ENCODE results near the gene WT1. TPM values are rescaled to one million over a fixed set of nuclear protein-coding genes. Genes with fewer than 3 reads are reported as not detected.

Gene WT1
- total RNA-seq, 1 donor from 2014 or later: not detected

DNA sequence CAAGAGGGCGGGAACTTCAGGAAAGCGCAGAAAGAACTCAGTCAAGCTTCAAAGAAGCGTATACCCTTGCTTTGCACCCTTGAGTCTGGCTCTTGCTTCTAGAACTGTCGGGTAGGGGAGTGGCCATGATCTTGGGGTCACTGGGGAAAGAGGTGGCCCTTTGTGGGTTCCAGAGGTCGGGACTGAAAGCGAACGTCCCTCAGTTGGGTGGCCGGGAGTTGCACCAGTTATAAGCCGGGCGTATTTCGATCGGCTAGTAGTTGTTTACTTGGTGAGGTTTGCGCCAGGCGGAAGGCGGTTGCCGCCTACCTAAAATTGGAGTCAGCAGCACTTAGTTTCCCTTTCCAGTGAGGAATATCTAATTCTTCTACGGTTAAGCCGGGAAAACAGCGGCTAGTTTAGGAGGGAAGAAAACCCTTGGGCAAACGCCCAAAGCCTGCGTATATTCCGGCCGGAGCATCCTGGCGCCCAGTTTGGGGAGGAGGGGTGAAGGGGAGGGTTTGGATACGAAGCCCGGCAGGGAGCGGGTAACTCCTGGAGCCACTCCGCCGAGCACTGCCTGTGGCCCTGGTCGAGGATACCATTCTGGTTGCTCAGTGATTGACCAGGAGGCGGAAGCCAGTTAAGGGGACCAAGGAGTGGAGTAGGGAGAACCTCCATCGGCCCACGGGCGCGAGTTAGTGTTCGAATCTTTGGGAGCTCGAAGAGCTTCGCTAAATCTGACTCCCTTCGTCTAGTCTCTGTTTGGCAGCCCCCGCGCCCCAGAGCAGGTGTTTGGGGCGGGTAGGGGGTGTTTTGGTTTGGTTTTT, 807 bp upstream of the WT1 start:
- H3K27ac Mint-ChIP-seq: no peak overlapping the region
- intact Hi-C loops (cut with micrococcal nuclease): loop anchor here (2.0 to 5.0 kb wide), 3 partner anchors 104 to 621 kb away; partner anchors contain the start of gene CCDC73
- peaks cover 81% of the 10 kb centered on the region for H3K27me3 Mint-ChIP-seq (ENCODE audit: low read depth)
- no peak overlapping the region for H3K4me3 Mint-ChIP-seq (ENCODE audit: low read depth)
- H3K9me3 Mint-ChIP-seq: no peaks in the 10 kb centered on the region
- H3K36me3 Mint-ChIP-seq (ENCODE audit: low read depth): peaks cover 3% of the 10 kb centered on the region
- DNase-seq (ENCODE audit: low spot score): no peak
- H3K4me1 Mint-ChIP-seq (ENCODE audit: low read depth): peaks cover 14% of the 10 kb centered on the region

- intact Hi-C loops (cut with micrococcal nuclease): loop anchor here (5.0 kb wide), 2 partner anchors 103 to 357 kb away; partner anchors contain the start of gene CCDC73
- no peaks in the 10 kb centered on the region for H3K9me3 Mint-ChIP-seq
- H3K4me3 Mint-ChIP-seq (ENCODE audit: low read depth): no peak overlapping the region
- no peak overlapping the region for H3K27ac Mint-ChIP-seq
- peaks cover 14% of the 10 kb centered on the region for H3K4me1 Mint-ChIP-seq (ENCODE audit: low read depth)
- H3K36me3 Mint-ChIP-seq (ENCODE audit: low read depth): peaks cover 5% of the 10 kb centered on the region
- DNase-seq (ENCODE audit: low spot score): no peak
- peaks cover 80% of the 10 kb centered on the region for H3K27me3 Mint-ChIP-seq (ENCODE audit: low read depth)
Observed at GRCh38 chr11:32435152-32435480, 223 bp downstream of the WT1 start.

DNA sequence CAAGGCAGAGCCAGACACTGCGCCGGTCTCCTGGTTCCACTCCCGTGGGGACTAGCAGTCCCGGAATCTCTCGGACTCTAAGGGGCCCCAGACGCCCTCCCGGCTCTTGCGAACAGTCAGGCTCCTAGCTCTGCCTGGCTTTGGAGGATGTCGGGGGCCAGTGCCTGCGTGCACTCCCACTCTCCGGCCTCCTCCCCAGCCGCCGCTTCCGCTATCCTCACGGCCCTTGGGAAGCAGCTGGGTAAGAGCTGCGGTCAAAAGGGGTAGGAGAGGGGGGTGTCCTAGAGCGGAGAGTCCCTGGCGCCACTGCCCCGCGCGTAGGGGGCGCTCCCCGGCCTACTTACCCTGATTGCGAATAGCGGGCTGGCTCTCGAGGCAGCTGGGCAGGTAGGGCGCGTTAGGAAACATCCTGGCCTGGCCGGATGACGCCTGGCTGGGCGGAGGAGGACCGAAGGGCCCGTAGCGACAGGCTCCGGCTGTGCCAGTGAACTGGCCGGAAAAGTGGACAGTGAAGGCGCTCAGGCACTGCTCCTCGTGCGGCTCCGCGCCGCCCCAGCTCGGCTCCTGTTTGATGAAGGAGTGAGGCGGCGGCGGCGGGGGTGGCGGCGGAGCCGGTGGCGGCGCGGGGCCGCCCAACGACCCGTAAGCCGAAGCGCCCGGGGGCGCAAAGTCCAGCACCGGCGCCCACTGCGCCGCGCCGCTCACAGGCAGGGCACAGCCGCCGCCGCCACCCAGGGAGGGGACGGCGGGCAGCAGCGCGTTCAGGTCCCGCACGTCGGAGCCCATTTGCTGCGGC, 785 bp downstream of the WT1 start:
- Mint-ChIP-seq H3K4me3 (ENCODE audit: low read depth) (no peak overlapping the region), H3K4me1 (ENCODE audit: low read depth) (peaks cover 14% of the 10 kb centered on the region)

GRCh38 chr11:32433914-32434355, 1.4 kb downstream of the WT1 start:
- Mint-ChIP-seq H3K27ac (no peak overlapping the region), H3K4me1 (ENCODE audit: low read depth) (peaks cover 14% of the 10 kb centered on the region), H3K36me3 (ENCODE audit: low read depth) (peaks cover 5% of the 10 kb centered on the region), H3K4me3 (ENCODE audit: low read depth) (no peak overlapping the region), H3K27me3 (ENCODE audit: low read depth) (peaks cover 83% of the 10 kb centered on the region), H3K9me3 (no peaks in the 10 kb centered on the region)
- intact Hi-C loops (cut with micrococcal nuclease): no loop called here
- no peak for DNase-seq (ENCODE audit: low spot score)

More for the DNA sequence above, 785 bp downstream of the WT1 start:
- Mint-ChIP-seq H3K36me3 (ENCODE audit: low read depth) (peaks cover 5% of the 10 kb centered on the region), H3K9me3 (no peaks in the 10 kb centered on the region), H3K27ac (no peak overlapping the region), H3K27me3 (ENCODE audit: low read depth) (peaks cover 80% of the 10 kb centered on the region)
- intact Hi-C loops (cut with micrococcal nuclease): loop anchor here (5.0 kb wide), 2 partner anchors 102 to 358 kb away; partner anchors contain the start of gene CCDC73
- no peak for DNase-seq (ENCODE audit: low spot score)

- no peak overlapping the region for H3K4me3 Mint-ChIP-seq (ENCODE audit: low read depth)
- intact Hi-C loops (cut with micrococcal nuclease): no loop called here
Observed at GRCh38 chr11:32433101-32433913, 2.0 kb downstream of the WT1 start.

GRCh38 chr11:32432565-32432964, 2.8 kb downstream of the WT1 start:
- no peaks in the 10 kb centered on the region for H3K9me3 Mint-ChIP-seq
- peaks cover 5% of the 10 kb centered on the region for H3K36me3 Mint-ChIP-seq (ENCODE audit: low read depth)
- H3K4me1 Mint-ChIP-seq (ENCODE audit: low read depth): peaks cover 17% of the 10 kb centered on the region
- intact Hi-C loops (cut with micrococcal nuclease): no loop called here
- H3K27me3 Mint-ChIP-seq (ENCODE audit: low read depth): peaks cover 85% of the 10 kb centered on the region
- no peak overlapping the region for H3K4me3 Mint-ChIP-seq (ENCODE audit: low read depth)
- DNase-seq (ENCODE audit: low spot score): no peak
- no peak overlapping the region for H3K27ac Mint-ChIP-seq

More at GRCh38 chr11:32433101-32433913, 2.0 kb downstream of the WT1 start:
- Mint-ChIP-seq H3K4me1 (ENCODE audit: low read depth) (peaks cover 14% of the 10 kb centered on the region), H3K27me3 (ENCODE audit: low read depth) (peaks cover 85% of the 10 kb centered on the region), H3K36me3 (ENCODE audit: low read depth) (peaks cover 5% of the 10 kb centered on the region), H3K27ac (no peak overlapping the region), H3K9me3 (no peaks in the 10 kb centered on the region)
- no peak for DNase-seq (ENCODE audit: low spot score)

- intact Hi-C loops (cut with micrococcal nuclease): no loop called here
- no peak overlapping the region for H3K4me3 Mint-ChIP-seq (ENCODE audit: low read depth)
- H3K27ac Mint-ChIP-seq: no peak overlapping the region
- H3K27me3 Mint-ChIP-seq (ENCODE audit: low read depth): peaks cover 85% of the 10 kb centered on the region
- H3K9me3 Mint-ChIP-seq: no peaks in the 10 kb centered on the region
- no peak for DNase-seq (ENCODE audit: low spot score)
- peaks cover 9% of the 10 kb centered on the region for H3K4me1 Mint-ChIP-seq (ENCODE audit: low read depth)
- peaks cover 5% of the 10 kb centered on the region for H3K36me3 Mint-ChIP-seq (ENCODE audit: low read depth)
Observed at GRCh38 chr11:32430568-32431381, 4.6 kb downstream of the WT1 start.

- Mint-ChIP-seq H3K4me3 (ENCODE audit: low read depth) (no peak overlapping the region), H3K4me1 (ENCODE audit: low read depth) (peaks cover 8% of the 10 kb centered on the region), H3K9me3 (no peaks in the 10 kb centered on the region), H3K27me3 (ENCODE audit: low read depth) (peaks cover 94% of the 10 kb centered on the region), H3K27ac (no peak overlapping the region), H3K36me3 (ENCODE audit: low read depth) (peaks cover 5% of the 10 kb centered on the region)
- intact Hi-C loops (cut with micrococcal nuclease): no loop called here
- no peak for DNase-seq (ENCODE audit: low spot score)
Observed at GRCh38 chr11:32429477-32429876, 5.9 kb downstream of the WT1 start.

DNA sequence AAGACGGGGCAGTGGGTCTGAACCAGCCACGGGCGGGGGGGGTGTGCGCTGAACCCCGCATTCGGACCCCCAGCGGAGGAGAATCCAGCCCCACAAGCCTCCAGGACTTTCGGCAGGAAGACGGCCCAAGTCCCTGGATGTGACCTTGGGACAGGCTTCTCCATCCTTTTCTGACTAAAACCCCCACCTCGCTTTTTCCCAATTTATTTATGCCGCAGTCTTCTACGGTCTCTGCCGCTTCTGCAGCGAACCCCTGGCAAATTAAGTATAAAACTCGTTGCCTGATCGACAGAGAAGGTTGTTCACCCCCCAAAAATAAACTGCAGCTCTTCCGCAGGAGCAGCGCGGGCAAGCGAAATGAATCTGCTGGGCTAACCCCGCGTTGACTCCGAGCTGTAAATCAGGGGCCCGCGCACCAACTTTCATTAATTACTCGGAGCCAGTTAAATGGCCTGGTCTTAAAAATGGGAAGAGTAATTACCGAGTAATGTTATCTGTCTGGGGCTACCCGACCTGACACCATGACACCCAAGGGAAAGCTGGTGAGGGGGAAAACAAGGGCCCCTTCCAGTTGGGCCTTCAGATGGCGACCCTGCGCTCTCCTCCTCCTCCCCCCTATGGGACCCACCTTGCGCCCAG, 6.6 kb downstream of the WT1 start:
- intact Hi-C loops (cut with micrococcal nuclease): no loop called here
- Mint-ChIP-seq H3K27ac (no peak overlapping the region), H3K36me3 (ENCODE audit: low read depth) (peaks cover 5% of the 10 kb centered on the region), H3K4me3 (ENCODE audit: low read depth) (no peak overlapping the region), H3K4me1 (ENCODE audit: low read depth) (peaks cover 9% of the 10 kb centered on the region), H3K9me3 (no peaks in the 10 kb centered on the region), H3K27me3 (ENCODE audit: low read depth) (peaks cover 90% of the 10 kb centered on the region)
- DNase-seq (ENCODE audit: low spot score): no peak

DNA sequence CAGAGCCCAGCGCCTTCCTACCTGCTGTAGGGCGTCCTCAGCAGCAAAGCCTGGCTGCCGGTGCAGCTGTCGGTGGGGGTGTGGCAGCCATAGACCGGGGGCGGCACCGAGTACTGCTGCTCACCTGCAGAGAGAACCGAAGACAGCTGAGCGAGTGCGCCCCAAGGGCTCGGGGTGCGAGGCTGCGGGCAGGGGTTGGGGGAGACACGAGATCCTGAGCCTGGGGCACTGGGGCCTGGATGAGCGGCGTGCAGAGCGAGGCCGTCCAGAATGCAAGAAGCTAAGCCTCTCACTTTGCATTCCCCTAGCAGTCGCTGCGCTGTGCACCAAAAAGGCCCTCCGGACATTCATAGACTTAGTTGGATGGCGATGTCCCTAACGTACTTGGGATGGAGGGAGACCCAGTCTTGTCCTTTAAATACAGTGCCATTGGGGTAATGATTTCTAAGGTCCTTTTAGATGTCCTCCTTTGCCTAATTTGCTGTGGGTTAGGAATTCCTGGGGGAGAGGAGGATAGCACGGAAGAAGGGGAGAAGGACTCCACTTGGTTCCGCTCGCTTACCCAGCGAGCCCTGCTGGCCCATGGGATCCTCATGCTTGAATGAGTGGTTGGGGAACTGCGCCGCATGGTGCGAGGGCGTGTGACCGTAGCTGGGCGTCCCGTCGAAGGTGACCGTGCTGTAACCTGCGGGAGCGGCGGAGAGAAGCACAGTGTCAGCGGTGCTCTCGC, 7.2 kb downstream of the WT1 start:
- Mint-ChIP-seq H3K27me3 (ENCODE audit: low read depth) (peaks cover 87% of the 10 kb centered on the region), H3K36me3 (ENCODE audit: low read depth) (peaks cover 5% of the 10 kb centered on the region), H3K4me3 (ENCODE audit: low read depth) (no peak overlapping the region), H3K27ac (no peak overlapping the region), H3K9me3 (no peaks in the 10 kb centered on the region), H3K4me1 (ENCODE audit: low read depth) (peaks cover 8% of the 10 kb centered on the region)
- intact Hi-C loops (cut with micrococcal nuclease): no loop called here
- no peak for DNase-seq (ENCODE audit: low spot score)

GRCh38 chr11:32427616-32427934, 7.8 kb downstream of the WT1 start:
- Mint-ChIP-seq H3K9me3 (no peaks in the 10 kb centered on the region), H3K4me1 (ENCODE audit: low read depth) (peaks cover 10% of the 10 kb centered on the region), H3K36me3 (ENCODE audit: low read depth) (peaks cover 5% of the 10 kb centered on the region), H3K27ac (no peak overlapping the region), H3K4me3 (ENCODE audit: low read depth) (no peak overlapping the region), H3K27me3 (ENCODE audit: low read depth) (peaks cover 86% of the 10 kb centered on the region)
- intact Hi-C loops (cut with micrococcal nuclease): no loop called here
- DNase-seq (ENCODE audit: low spot score): no peak

Measured in activated T-helper 2 cell treated with anti-CD3 and anti-CD28 coated beads, Interferon-gamma antibody, Interleukin-2, Interleukin-4, amounts not matched to agents 10 μg/mL and 5 μg/mL and 100 μg/mL, durations not matched to agents 14 hours and 24 hours and 36 hours (primary cell).